ENCODE results near the gene SYNGAP1. TPM values are rescaled to one million over a fixed set of nuclear protein-coding genes. Genes with fewer than 3 reads are reported as not detected.

SYNGAP1 gene
- total and polyA plus RNA-seq, 2 of the 4 experiments (the other 2 are of a cell fraction) = 1.4 to 17.0 TPM

DNA sequence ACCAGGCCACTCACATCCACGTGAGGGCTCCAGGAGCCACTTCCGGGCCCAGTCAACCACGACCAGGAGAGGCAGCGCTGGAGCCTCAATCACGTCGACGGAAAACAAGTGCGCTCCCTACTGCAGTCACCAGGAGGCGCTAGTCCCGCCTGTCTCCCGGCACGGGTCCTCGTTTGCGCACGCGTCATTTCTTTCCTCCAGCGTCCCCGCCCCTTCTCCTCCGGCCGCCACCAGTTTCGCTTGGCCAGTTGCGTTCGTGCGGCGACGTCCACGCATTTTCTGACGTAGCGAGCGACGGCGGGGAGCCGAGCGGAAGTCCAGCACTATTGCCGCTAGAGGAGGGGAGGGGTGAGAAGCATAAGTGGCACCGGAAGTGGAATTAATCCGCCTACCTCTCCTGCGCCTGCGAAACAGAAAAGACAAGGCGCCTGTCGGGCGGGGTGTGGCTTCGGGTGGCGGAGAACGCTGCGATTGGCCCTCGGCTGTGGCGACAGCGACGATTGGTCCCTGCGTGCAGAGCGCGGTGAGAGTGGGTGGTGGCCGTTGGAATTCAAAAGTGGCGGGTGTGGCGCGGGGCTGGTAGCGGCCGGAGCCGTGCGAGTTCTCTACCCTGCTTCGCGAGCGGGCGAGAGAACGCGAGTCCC lies 28.5 kb upstream of the SYNGAP1 start, which contains the start of gene KIFC1:
KIFC1 (plus strand) TSS at position 546 of the 644 bp plus-strand sequence. CDS start 163 bp downstream, outside the sequence.
- Histone ChIP-seq H3K4ac (ENCODE audit: low read depth, low read length) (peak within 1 kb of the TSS; percentile 71), H4K91ac (ENCODE audit: insufficient read depth, low read depth, low read length) (peak within 1 kb of the TSS; percentile 75), H2BK120ac (ENCODE audit: low read depth, low read length) (peak within 1 kb of the TSS; percentile 40), H3K56ac (ENCODE audit: extremely low read depth, insufficient read depth, low read length) (peak within 1 kb of the TSS; percentile 91), H2BK20ac (ENCODE audit: low read depth, low read length) (peak within 1 kb of the TSS; percentile 16; the same call in 1 of the 2 replicates), H2AK9ac (replicated peaks; ENCODE audit: low read depth, low read length, poor library complexity) (peak within 1 kb of the TSS; percentile 98), H3K79me1 (ENCODE audit: low read depth in 1 of 2, low read length in 2 of 2) (peaks cover 3 to 6% of the 10 kb centered on the region in 2 experiments; a peak in 1 of 4 replicates), H3K27me3 (ENCODE audit: control insufficient read depth, insufficient read depth, low read length) (no peaks in the 10 kb centered on the region), H2AFZ (replicated peaks; ENCODE audit: low read length, poor library complexity) (peak within 1 kb of the TSS; percentile 92), H3K9me1 (ENCODE audit: insufficient read depth, low read length) (peaks cover 7% of the 10 kb centered on the region; the same call in 1 of the 2 replicates), H3K18ac (ENCODE audit: low read depth, low read length) (peak within 1 kb of the TSS; percentile 3; the same call in 1 of the 2 replicates), H4K8ac (ENCODE audit: low read depth in 2 of 2, low read length in 2 of 2) (peak within 1 kb of the TSS; percentile 92 to 97), H3K36me3 (ENCODE audit: control insufficient read depth, insufficient read depth, low read length) (no peaks in the 10 kb centered on the region), H3K4me2 (ENCODE audit: low read depth, low read length) (peak within 1 kb of the TSS; percentile 95), H4K20me1 (ENCODE audit: insufficient read depth, low read length) (no peaks in the 10 kb centered on the region; the same call in 1 of the 2 replicates), H3K23ac (ENCODE audit: low read depth, low read length) (peak within 1 kb of the TSS; percentile 51), H3K9me3 (ENCODE audit: control insufficient read depth, insufficient read depth, low read length) (no peaks in the 10 kb centered on the region), H3K27ac (ENCODE audit: insufficient read depth, low read length) (peak within 1 kb of the TSS; percentile 48), H2AK5ac (ENCODE audit: low read depth, low read length) (peak within 1 kb of the TSS; percentile 71; the same call in 1 of the 2 replicates), H4K5ac (ENCODE audit: low read depth, low read length) (peak within 1 kb of the TSS; percentile 56), H2BK5ac (ENCODE audit: low read depth, low read length, poor library complexity, severe bottlenecking) (peak within 1 kb of the TSS; percentile 59), H3K4me1 (ENCODE audit: control insufficient read depth, insufficient read depth, low read length) (no peaks in the 10 kb centered on the region), H2BK15ac (ENCODE audit: low read depth, low read length) (peak within 1 kb of the TSS; percentile 65; the same call in 2 of the 3 replicates), H3K4me3 (ENCODE audit: insufficient read depth, low read depth, low read length) (peak within 1 kb of the TSS; percentile 58), H3K9ac (ENCODE audit: low read depth, low read length) (peak within 1 kb of the TSS; percentile 89), H3K14ac (replicated peaks; ENCODE audit: low read depth, low read length) (peak within 1 kb of the TSS; percentile 54)
- in situ Hi-C loops (cut with MboI; ENCODE audit: low sequenced_read_pairs) = no loop called here
- CTCF ChIA-PET = interaction anchor here (0.7 to 1.3 kb wide), 5 partner anchors 11 to 55 kb away, joined by 3 to 7 read pairs (median 3); no protein-coding TSS in a partner anchor
- 0% methylated on average over 24 of the region's 67 CpGs; no CpG with 5 or more reads in 1 of the 2 experiments for WGBS, 2 experiments (ENCODE audit: extremely low coverage in 2 of 2, insufficient read length in 1 of 2)
- DNase-seq = peak; percentile 100
- dilution Hi-C loops (cut with HindIII; ENCODE audit: low sequenced_read_pairs, unreplicated experiment) = no loop called here
- intact Hi-C loops (cut with micrococcal nuclease) = loop anchor here (1.0 to 2.0 kb wide), 3 partner anchors 19 to 34 kb away; partner anchors contain the start of gene CUTA
- no TSS peak for BruUV-seq (replicated peaks)
- POLR2A ChIA-PET (ENCODE audit: unreplicated experiment) = no interaction called here
- peak; percentile 95 for ATAC-seq (ENCODE audit: low read depth)
- peak; percentile 68 for TF ChIP-seq RAD21 (IDR thresholded peaks at IDR 0.05; ENCODE audit: low read length)
- TF ChIP-seq POLR2A (IDR thresholded peaks at IDR 0.05; ENCODE audit: low read depth, low read length) = no peak
- TF ChIP-seq CEBPB (IDR thresholded peaks at IDR 0.05; ENCODE audit: low read depth, low read length) = peak; percentile 43; the same call in 1 of the 2 replicates
- TF ChIP-seq FOS (IDR thresholded peaks at IDR 0.05; ENCODE audit: low read depth, low read length) = 0 out of 2 replicates have a peak, but pooled peaks have one; percentile 2
- TF ChIP-seq BHLHE40 (IDR thresholded peaks at IDR 0.05; ENCODE audit: low read depth, low read length) = peak; percentile 94
- TF ChIP-seq, protein P1, sequence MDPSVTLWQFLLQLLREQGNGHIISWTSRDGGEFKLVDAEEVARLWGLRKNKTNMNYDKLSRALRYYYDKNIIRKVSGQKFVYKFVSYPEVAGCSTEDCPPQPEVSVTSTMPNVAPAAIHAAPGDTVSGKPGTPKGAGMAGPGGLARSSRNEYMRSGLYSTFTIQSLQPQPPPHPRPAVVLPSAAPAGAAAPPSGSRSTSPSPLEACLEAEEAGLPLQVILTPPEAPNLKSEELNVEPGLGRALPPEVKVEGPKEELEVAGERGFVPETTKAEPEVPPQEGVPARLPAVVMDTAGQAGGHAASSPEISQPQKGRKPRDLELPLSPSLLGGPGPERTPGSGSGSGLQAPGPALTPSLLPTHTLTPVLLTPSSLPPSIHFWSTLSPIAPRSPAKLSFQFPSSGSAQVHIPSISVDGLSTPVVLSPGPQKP (IDR thresholded peaks at IDR 0.05; ENCODE audit: borderline replicate concordance, low read depth, low read length) = peak; percentile 20; the same call in 1 of the 2 replicates
- no peak for TF ChIP-seq RFX5 (IDR thresholded peaks at IDR 0.05; ENCODE audit: low read depth, low read length)
- TF ChIP-seq, protein P2, sequence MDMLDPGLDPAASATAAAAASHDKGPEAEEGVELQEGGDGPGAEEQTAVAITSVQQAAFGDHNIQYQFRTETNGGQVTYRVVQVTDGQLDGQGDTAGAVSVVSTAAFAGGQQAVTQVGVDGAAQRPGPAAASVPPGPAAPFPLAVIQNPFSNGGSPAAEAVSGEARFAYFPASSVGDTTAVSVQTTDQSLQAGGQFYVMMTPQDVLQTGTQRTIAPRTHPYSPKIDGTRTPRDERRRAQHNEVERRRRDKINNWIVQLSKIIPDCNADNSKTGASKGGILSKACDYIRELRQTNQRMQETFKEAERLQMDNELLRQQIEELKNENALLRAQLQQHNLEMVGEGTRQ (IDR thresholded peaks at IDR 0.05; ENCODE audit: low read depth, low read length) = peak; percentile 74
- TF ChIP-seq CHD1 (IDR thresholded peaks at IDR 0.05; ENCODE audit: low read depth, low read length) = no peak
- TF ChIP-seq NFE2L2 (IDR thresholded peaks at IDR 0.05; ENCODE audit: low read depth, low read length) = no peak; the same call in 1 of the 2 replicates
- TF ChIP-seq MAFK (IDR thresholded peaks at IDR 0.05; ENCODE audit: low read depth, low read length) = no peak
- peak; percentile 94 for TF ChIP-seq MAZ (IDR thresholded peaks at IDR 0.05; ENCODE audit: borderline replicate concordance, low read depth, low read length)
- peak; percentile 92 for TF ChIP-seq MXI1 (IDR thresholded peaks at IDR 0.05; ENCODE audit: borderline replicate concordance, low read depth, low read length)
- TF ChIP-seq, protein P3, sequence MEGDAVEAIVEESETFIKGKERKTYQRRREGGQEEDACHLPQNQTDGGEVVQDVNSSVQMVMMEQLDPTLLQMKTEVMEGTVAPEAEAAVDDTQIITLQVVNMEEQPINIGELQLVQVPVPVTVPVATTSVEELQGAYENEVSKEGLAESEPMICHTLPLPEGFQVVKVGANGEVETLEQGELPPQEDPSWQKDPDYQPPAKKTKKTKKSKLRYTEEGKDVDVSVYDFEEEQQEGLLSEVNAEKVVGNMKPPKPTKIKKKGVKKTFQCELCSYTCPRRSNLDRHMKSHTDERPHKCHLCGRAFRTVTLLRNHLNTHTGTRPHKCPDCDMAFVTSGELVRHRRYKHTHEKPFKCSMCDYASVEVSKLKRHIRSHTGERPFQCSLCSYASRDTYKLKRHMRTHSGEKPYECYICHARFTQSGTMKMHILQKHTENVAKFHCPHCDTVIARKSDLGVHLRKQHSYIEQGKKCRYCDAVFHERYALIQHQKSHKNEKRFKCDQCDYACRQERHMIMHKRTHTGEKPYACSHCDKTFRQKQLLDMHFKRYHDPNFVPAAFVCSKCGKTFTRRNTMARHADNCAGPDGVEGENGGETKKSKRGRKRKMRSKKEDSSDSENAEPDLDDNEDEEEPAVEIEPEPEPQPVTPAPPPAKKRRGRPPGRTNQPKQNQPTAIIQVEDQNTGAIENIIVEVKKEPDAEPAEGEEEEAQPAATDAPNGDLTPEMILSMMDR (conservative IDR thresholded peaks at IDR 0.05; ENCODE audit: low read depth, low read length) = peak; percentile 99
